PC-9 (cell line): ENCODE data around the gene KIF24. TPM values are rescaled to one million over a fixed set of nuclear protein-coding genes. Genes with fewer than 3 reads are reported as not detected.
A peak's percentile ranks its signal among the peaks of the same experiment; 100 is the strongest.

Source experiments
- Bru-seq: library from RNA; stranded (reverse); fragments of 400-500 nt; gene quantifications from one replicate; lab custom pipeline; 2021; lab: Mats Ljungman, UMichigan
- BruChase-seq, 2 experiments: library from RNA; stranded (reverse); fragments of 400-500 nt; gene quantifications; one replicate each; lab custom pipeline; 2021; lab: Mats Ljungman, UMichigan
- BruUV-seq: library from RNA; stranded (reverse); fragments of 400-500 nt; replicated peaks from 2 replicates; lab custom pipeline; 2021; lab: Mats Ljungman, UMichigan
- CTCF ChIA-PET: fragments of 300-600 bp; sonication (Branson Sonifier 250); formaldehyde crosslinking; loops from one replicate; lab custom pipeline; 2022; ENCODE audit warnings: antibody characterized with exemption; lab: Charles Lee
- POLR2A ChIA-PET: fragments of 300-600 bp; sonication (Branson Sonifier 250); formaldehyde crosslinking; loops from one replicate; lab custom pipeline; 2022; ENCODE audit warnings: antibody characterized with exemption; ENCODE audit not compliant: unreplicated experiment; lab: Charles Lee
- DNase-seq, 2 experiments: peaks; one replicate each; pipeline versions ENCODE4 v3.0.0 to v3.0.0-alpha.2; 2015 to 2022; ENCODE audit warnings: mixed read lengths in 1 of 2
- H2AFZ ChIP-seq: fragments of 200-600 bp; sonication (generic); 2 replicates; pipeline ENCODE4 v1.8.1; 2017; ENCODE audit warnings: antibody characterized with exemption
- H3F3A ChIP-seq: fragments of 200-600 bp; sonication (generic); 2 replicates; pipeline ENCODE4 v1.8.1; 2017; ENCODE audit warnings: antibody characterized with exemption, mild to moderate bottlenecking, low read depth; ENCODE audit not compliant: insufficient read depth
- H3K27ac ChIP-seq: fragments of 200-600 bp; sonication (generic); 2 replicates; pipeline ENCODE4 v1.6.1; 2016; ENCODE audit warnings: mixed run types
- H3K27me3 ChIP-seq: fragments of 200-600 bp; sonication (generic); 2 replicates; pipeline ENCODE4 v1.6.1; 2016; ENCODE audit warnings: low read depth, mixed run types; ENCODE audit not compliant: insufficient read depth
- H3K36me3 ChIP-seq: fragments of 200-600 bp; sonication (generic); 2 replicates; pipeline ENCODE4 v1.6.1; 2016; ENCODE audit warnings: low read depth, mixed run types
- H3K4me1 ChIP-seq: fragments of 200-600 bp; sonication (generic); replicated peaks from 2 replicates; pipeline ENCODE4 v1.6.1; 2016; ENCODE audit warnings: mixed run types; ENCODE audit not compliant: insufficient read depth
- H3K4me2 ChIP-seq: fragments of 200-600 bp; sonication (generic); 2 replicates; pipeline ENCODE4 v1.6.1; 2017; ENCODE audit warnings: mixed run types
- H3K4me3 ChIP-seq: fragments of 200-600 bp; sonication (generic); 2 replicates; pipeline ENCODE4 v1.6.1; 2016; ENCODE audit warnings: mixed run types
- H3K79me2 ChIP-seq: fragments of 200-600 bp; sonication (generic); 2 replicates; pipeline ENCODE4 v1.6.1; 2017; ENCODE audit warnings: low read depth, mixed run types
- H3K9me2 ChIP-seq: fragments of 200-600 bp; sonication (generic); 2 replicates; pipeline ENCODE4 v1.8.1; 2017; ENCODE audit warnings: mild to moderate bottlenecking; ENCODE audit not compliant: insufficient read depth
- H3K9me3 ChIP-seq: fragments of 200-600 bp; sonication (generic); 2 replicates; pipeline ENCODE4 v1.8.1; 2016; ENCODE audit warnings: low read depth; ENCODE audit not compliant: insufficient read depth
- H4K20me1 ChIP-seq: fragments of 200-600 bp; sonication (generic); 2 replicates; pipeline ENCODE4 v1.8.1; 2017; ENCODE audit not compliant: insufficient read depth
- EZH2 ChIP-seq: fragments of 200-600 bp; sonication (generic); IDR thresholded peaks from 2 replicates; pipeline ENCODE4 v1.8.0; 2017; ENCODE audit warnings: antibody characterized with exemption, low read depth
- intact Hi-C: fragments of 100-400 bp; cut with micrococcal nuclease; formaldehyde crosslinking; loops from one replicate; pipeline ENCODE4 v1.10.0; 2022; ENCODE audit not compliant: unreplicated experiment
- long read RNA-seq: library from polyadenylated mRNA; stranded (forward); transcript quantifications from one replicate; pipeline ENCODE4 v2.0.0, GENCODE V29; 2022
- total RNA-seq: library from RNA; stranded (reverse); gene quantifications from 2 replicates; pipeline ENCODE4 v1.2.3, GENCODE V29; 2021
- TF ChIP-seq, protein P1 (sequence below): fragments of 200-600 bp; sonication (generic); conservative IDR thresholded peaks from 2 replicates; pipeline ENCODE4 v1.6.1; 2017; ENCODE audit warnings: mixed run types, antibody characterized with exemption, mild to moderate bottlenecking, moderate library complexity

The KIF24 gene, protein sequence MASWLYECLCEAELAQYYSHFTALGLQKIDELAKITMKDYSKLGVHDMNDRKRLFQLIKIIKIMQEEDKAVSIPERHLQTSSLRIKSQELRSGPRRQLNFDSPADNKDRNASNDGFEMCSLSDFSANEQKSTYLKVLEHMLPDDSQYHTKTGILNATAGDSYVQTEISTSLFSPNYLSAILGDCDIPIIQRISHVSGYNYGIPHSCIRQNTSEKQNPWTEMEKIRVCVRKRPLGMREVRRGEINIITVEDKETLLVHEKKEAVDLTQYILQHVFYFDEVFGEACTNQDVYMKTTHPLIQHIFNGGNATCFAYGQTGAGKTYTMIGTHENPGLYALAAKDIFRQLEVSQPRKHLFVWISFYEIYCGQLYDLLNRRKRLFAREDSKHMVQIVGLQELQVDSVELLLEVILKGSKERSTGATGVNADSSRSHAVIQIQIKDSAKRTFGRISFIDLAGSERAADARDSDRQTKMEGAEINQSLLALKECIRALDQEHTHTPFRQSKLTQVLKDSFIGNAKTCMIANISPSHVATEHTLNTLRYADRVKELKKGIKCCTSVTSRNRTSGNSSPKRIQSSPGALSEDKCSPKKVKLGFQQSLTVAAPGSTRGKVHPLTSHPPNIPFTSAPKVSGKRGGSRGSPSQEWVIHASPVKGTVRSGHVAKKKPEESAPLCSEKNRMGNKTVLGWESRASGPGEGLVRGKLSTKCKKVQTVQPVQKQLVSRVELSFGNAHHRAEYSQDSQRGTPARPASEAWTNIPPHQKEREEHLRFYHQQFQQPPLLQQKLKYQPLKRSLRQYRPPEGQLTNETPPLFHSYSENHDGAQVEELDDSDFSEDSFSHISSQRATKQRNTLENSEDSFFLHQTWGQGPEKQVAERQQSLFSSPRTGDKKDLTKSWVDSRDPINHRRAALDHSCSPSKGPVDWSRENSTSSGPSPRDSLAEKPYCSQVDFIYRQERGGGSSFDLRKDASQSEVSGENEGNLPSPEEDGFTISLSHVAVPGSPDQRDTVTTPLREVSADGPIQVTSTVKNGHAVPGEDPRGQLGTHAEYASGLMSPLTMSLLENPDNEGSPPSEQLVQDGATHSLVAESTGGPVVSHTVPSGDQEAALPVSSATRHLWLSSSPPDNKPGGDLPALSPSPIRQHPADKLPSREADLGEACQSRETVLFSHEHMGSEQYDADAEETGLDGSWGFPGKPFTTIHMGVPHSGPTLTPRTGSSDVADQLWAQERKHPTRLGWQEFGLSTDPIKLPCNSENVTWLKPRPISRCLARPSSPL (N-terminal part only)
- 4.5 and 6.9 TPM in 2 replicates for total RNA-seq
- percentile 69 among the genes with signal in this experiment for Bru-seq, nascent RNA
- percentile 61 among the genes with signal in this experiment for BruChase-seq, experiment 1, labeled RNA remaining after a 2-hour chase
- percentile 59 among the genes with signal in this experiment for BruChase-seq, experiment 2, labeled RNA remaining after a 6-hour chase
- long read RNA-seq, partial matches to known transcripts: 3 of 6 reads
- long read RNA-seq, other reads (novel, unspliced or antisense): 3 of 6 reads

DNA sequence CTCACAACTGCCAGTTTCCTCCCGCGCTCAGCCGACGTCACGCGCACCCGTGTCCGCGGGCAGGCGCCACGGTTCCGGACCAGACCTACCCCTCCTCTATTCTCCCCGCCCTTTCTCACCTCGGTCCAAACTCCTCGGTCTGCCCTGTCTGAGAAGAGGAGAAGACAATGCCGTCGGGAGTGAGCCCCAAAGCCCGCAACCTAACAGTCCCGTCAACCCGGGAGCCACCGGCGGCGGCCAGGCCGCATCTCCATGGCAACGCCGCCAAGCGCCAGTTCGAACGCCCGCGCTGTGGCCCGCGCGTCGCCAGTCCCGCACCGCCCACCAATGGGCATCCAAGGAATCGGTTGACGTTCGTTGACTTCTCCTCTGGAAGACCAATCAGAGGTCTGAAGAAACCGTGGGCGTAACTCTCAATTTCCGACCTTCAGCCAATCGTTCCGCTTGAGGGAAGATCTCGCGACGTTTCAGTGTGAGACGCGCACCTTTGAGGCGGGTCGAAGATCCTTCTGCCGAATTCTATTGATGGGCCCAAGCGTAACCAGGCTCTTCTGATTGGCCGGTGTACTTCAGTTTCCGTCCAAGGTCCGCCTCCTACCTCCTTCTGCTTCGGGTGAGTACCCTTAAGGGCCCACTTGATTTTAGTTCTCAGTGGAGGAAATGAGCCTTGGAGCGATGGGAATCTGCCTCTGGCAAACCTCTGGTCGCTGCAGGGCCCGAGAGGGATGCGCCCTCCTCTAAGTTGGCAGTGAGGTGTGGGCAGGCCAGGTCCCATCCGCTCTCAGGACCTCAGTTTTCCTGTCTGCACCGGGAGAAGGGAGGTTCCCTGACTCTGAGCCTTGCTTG lies at the start of gene KIF24, which contains the start of gene NUDT2:
KIF24 (minus strand) TSS at position 282 of the 846 bp plus-strand sequence. CDS start 17,922 bp downstream, outside the sequence.
NUDT2 (plus strand) TSS at position 583 of the 846 bp plus-strand sequence. CDS start 9,471 bp downstream, outside the sequence.
- DNase-seq: peak; percentile 92 to 98
- no peaks in the 10 kb centered on the region for H3K27me3 ChIP-seq
- ChIA-PET CTCF (no interaction called here), POLR2A (no interaction called here)
- peak within 1 kb of the TSS; percentile 94 for H2AFZ ChIP-seq
- no peaks in the 10 kb centered on the region for H3K9me2 ChIP-seq
- H3K79me2 ChIP-seq: peaks cover 36% of the 10 kb centered on the region
- peaks cover 18% of the 10 kb centered on the region; the same call in 1 of the 2 replicates for H3F3A ChIP-seq
- intact Hi-C loops: no loop called here
- H3K36me3 ChIP-seq: no peaks in the 10 kb centered on the region
- no peak for TF ChIP-seq EZH2
- TF ChIP-seq, protein P1, sequence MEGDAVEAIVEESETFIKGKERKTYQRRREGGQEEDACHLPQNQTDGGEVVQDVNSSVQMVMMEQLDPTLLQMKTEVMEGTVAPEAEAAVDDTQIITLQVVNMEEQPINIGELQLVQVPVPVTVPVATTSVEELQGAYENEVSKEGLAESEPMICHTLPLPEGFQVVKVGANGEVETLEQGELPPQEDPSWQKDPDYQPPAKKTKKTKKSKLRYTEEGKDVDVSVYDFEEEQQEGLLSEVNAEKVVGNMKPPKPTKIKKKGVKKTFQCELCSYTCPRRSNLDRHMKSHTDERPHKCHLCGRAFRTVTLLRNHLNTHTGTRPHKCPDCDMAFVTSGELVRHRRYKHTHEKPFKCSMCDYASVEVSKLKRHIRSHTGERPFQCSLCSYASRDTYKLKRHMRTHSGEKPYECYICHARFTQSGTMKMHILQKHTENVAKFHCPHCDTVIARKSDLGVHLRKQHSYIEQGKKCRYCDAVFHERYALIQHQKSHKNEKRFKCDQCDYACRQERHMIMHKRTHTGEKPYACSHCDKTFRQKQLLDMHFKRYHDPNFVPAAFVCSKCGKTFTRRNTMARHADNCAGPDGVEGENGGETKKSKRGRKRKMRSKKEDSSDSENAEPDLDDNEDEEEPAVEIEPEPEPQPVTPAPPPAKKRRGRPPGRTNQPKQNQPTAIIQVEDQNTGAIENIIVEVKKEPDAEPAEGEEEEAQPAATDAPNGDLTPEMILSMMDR: no peak
- H4K20me1 ChIP-seq: no peaks in the 10 kb centered on the region
- peak within 1 kb of the TSS; percentile 76 for H3K27ac ChIP-seq
- peaks cover 17% of the 10 kb centered on the region for H3K4me1 ChIP-seq
- H3K4me2 ChIP-seq: peak within 1 kb of the TSS; percentile 92
- no TSS peak for BruUV-seq
- H3K9me3 ChIP-seq: no peaks in the 10 kb centered on the region
- H3K4me3 ChIP-seq: peak within 1 kb of the TSS; percentile 88

DNA sequence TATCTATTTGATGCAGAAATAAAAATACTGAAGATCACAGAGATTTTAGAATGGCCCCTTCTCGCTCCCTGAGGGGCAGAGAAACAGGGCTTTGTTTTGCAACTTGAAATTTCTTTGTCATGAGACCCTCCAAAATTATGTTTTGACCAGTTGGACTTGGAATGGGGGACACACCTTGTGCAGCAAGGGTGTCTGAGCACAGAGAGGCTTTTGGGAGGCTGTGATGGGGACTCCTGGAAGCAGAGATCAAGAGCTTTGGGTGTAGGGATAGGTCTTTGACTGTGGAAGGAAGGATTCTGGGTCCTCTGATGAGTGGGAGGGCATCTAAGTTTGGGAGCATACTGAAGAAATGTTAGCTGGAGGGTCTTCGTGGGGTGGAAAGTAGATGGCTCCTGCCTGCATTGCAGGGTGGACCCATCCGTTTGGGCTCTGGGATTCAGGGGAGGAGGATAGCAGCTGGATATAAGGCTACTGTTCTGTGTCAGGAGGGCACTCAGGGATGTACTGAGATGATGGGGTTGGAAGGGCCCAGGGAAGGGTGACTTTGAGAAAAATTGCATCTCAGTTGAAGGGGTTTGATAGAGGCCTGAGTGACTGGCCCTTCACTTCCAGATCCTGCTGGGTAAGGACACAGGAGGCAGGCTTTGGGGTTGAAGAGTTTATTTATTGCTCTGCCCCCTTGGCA lies 49.5 kb upstream of the KIF24 start:
- H2AFZ ChIP-seq: no peak overlapping the region
- H3K9me2 ChIP-seq: no peaks in the 10 kb centered on the region
- ChIA-PET POLR2A (interaction anchor here (0.5 kb wide), 1 partner anchor 48 kb away, joined by 3 read pairs; no protein-coding TSS in a partner anchor), CTCF (interaction anchor here (0.5 to 1.1 kb wide), 3 partner anchors 42 to 123 kb away, joined by 4 to 7 read pairs (median 5); no protein-coding TSS in a partner anchor)
- no peak overlapping the region for H3K27ac ChIP-seq
- H3K4me2 ChIP-seq: no peak overlapping the region
- peaks cover 7% of the 10 kb centered on the region; the same call in 1 of the 2 replicates for H3K4me1 ChIP-seq
- H3K9me3 ChIP-seq: no peaks in the 10 kb centered on the region
- no peaks in the 10 kb centered on the region for H4K20me1 ChIP-seq
- DNase-seq: no peak
- H3K4me3 ChIP-seq: no peak overlapping the region
- intact Hi-C loops: loop anchor here (2.0 to 10.0 kb wide), 4 partner anchors 46 to 454 kb away; no protein-coding TSS in a partner anchor
- no peak for TF ChIP-seq EZH2
- TF ChIP-seq, protein P1: no peak
- no peaks in the 10 kb centered on the region for H3K36me3 ChIP-seq
- H3K79me2 ChIP-seq: no peaks in the 10 kb centered on the region
- H3F3A ChIP-seq: no peaks in the 10 kb centered on the region
- H3K27me3 ChIP-seq: no peaks in the 10 kb centered on the region
- BruUV-seq: no TSS peak
